ENCODE data around the gene LGMN.

GRCh38 chr14:92716131-92716530, 32.3 kb downstream of the LGMN start:
- TF ChIP-seq EZH2phosphoT487 (IDR thresholded peaks at IDR 0.05; ENCODE audit: borderline replicate concordance, low read depth, low read length) (no peak), CTCF (conservative IDR thresholded peaks at IDR 0.05; ENCODE audit: low read length) (no peak)
